Measurements from ENCODE around the gene FABP7. TPM values are rescaled to one million over a fixed set of nuclear protein-coding genes. Genes with fewer than 3 reads are reported as not detected.
A peak's percentile ranks its signal among the peaks of the same experiment; 100 is the strongest.

Gene FABP7
- total and polyA plus RNA-seq, 2 donors from 2014 or later: not detected

DNA sequence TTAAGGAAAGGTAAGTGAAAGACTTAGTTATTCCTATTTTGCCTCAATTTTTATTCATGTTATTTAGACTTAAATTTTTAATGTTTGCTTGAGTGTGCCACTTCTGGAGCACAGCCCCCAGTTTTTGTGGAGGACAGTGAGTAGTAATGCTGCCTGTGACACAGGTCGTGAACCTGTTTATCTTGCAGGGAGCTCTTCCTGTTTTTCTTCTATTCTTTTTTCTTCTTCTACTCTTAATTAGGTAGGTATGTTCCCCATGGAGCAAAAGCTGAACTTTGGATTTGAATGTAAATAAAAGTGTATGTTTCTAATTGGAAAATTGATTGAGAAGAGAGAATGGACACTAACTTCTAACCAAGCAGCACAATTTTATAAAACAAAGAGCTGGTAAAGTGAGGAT lies 21.9 kb downstream of the FABP7 start:
- FAIRE-seq: no peak

DNA sequence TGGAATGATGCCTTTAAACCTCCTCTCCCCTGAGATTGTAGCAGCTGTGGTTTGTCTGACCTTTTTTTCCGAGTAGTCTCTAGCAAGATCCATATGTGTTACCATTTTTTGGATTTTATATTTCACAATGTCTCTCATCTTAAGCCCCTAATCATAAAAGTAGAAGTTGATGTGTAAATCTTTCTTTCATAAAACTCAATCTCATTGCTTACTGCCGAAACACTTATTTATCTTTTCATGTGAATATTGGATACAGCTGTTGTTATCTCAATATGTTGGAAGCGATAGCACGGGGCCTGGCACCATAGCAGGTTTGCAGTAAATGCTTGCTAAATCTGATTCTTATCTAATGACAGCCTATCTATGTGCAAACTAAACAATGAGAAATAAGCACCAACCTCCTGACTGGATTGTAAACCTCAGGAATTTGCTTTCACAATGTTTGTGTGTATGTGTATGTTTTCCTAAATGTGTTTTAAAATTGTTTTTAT lies 23.7 kb downstream of the FABP7 start:
- H3K9me3 ChIP-seq (ENCODE audit: control insufficient read depth in 2 of 3, insufficient read depth in 1 of 3, low read length in 3 of 3): no peaks in the 10 kb centered on the region
- H3K36me3 ChIP-seq (ENCODE audit: control insufficient read depth in 2 of 3, insufficient read depth in 3 of 3, low read length in 3 of 3): no peaks in the 10 kb centered on the region
- peak in 1 of 5 donors; percentile 34 for DNase-seq
- H3K27me3 ChIP-seq (ENCODE audit: control insufficient read depth, insufficient read depth, low read length): no peaks in the 10 kb centered on the region
- intact Hi-C loops (cut with DNase I): no loop called here
- H3K4me1 ChIP-seq (ENCODE audit: control insufficient read depth in 2 of 3, insufficient read depth in 2 of 3, low read depth in 1 of 3, low read length in 3 of 3): peaks cover 0 to 10% (median 0%) of the 10 kb centered on the region in 3 donors
- no peak overlapping the region for H3K9ac ChIP-seq (ENCODE audit: low read length in 3 of 3)
- no peak overlapping the region for H3K4me3 ChIP-seq (ENCODE audit: low read length in 3 of 3)
- no peak overlapping the region for H3K27ac ChIP-seq (ENCODE audit: low read depth in 2 of 2, low read length in 2 of 2)
- no peak for FAIRE-seq
- TF ChIP-seq, protein P1, sequence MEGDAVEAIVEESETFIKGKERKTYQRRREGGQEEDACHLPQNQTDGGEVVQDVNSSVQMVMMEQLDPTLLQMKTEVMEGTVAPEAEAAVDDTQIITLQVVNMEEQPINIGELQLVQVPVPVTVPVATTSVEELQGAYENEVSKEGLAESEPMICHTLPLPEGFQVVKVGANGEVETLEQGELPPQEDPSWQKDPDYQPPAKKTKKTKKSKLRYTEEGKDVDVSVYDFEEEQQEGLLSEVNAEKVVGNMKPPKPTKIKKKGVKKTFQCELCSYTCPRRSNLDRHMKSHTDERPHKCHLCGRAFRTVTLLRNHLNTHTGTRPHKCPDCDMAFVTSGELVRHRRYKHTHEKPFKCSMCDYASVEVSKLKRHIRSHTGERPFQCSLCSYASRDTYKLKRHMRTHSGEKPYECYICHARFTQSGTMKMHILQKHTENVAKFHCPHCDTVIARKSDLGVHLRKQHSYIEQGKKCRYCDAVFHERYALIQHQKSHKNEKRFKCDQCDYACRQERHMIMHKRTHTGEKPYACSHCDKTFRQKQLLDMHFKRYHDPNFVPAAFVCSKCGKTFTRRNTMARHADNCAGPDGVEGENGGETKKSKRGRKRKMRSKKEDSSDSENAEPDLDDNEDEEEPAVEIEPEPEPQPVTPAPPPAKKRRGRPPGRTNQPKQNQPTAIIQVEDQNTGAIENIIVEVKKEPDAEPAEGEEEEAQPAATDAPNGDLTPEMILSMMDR (IDR thresholded peaks at IDR 0.05; ENCODE audit: borderline replicate concordance, extremely low read depth, insufficient read depth): no peak

More for the DNA sequence above, 21.9 kb downstream of the FABP7 start:
- TF ChIP-seq, protein P1 (IDR thresholded peaks at IDR 0.05; ENCODE audit: borderline replicate concordance, extremely low read depth, insufficient read depth): no peak
- intact Hi-C loops (cut with DNase I): no loop called here
- H3K9me3 ChIP-seq (ENCODE audit: control insufficient read depth in 2 of 3, insufficient read depth in 1 of 3, low read length in 3 of 3): no peaks in the 10 kb centered on the region
- H3K36me3 ChIP-seq (ENCODE audit: control insufficient read depth in 2 of 3, insufficient read depth in 3 of 3, low read length in 3 of 3): no peaks in the 10 kb centered on the region
- no peak overlapping the region for H3K4me3 ChIP-seq (ENCODE audit: low read length in 3 of 3)
- peaks cover 0 to 12% (median 4%) of the 10 kb centered on the region in 3 donors for H3K4me1 ChIP-seq (ENCODE audit: control insufficient read depth in 2 of 3, insufficient read depth in 2 of 3, low read depth in 1 of 3, low read length in 3 of 3)
- no peak overlapping the region for H3K27ac ChIP-seq (ENCODE audit: low read depth in 2 of 2, low read length in 2 of 2)
- no peaks in the 10 kb centered on the region for H3K27me3 ChIP-seq (ENCODE audit: control insufficient read depth, insufficient read depth, low read length)
- DNase-seq: no peak
- H3K9ac ChIP-seq (ENCODE audit: low read length in 3 of 3): no peak overlapping the region

DNA sequence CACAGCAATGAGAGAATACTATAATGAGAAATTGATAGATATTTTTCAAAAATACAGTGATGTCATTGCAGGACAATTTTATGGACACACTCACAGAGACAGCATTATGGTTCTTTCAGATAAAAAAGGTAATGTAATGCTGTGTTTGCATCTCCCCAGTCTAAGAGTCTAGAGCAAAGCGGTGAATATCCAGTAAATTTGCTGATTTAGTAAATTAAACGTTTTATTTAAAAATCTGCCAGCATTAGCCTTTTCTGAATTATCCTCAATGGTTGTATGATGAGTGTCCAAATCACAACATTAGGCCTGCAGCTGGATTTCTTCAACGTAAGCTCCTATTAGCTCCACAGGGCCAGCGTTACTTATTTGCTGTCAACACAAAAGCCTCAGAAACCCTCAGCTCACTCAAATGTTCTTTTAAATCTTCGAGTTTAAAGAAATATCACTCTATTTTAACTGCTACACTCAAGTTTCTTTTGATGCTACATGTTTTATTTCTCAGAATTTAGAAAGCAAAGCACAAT lies 25.5 kb downstream of the FABP7 start:
- intact Hi-C loops (cut with DNase I): no loop called here
- DNase-seq (peak in 2 of 5 donors; percentile 34 to 79), FAIRE-seq (no peak)
- Histone ChIP-seq H3K9me3 (ENCODE audit: control insufficient read depth in 2 of 3, insufficient read depth in 1 of 3, low read length in 3 of 3) (no peaks in the 10 kb centered on the region), H3K27me3 (ENCODE audit: control insufficient read depth, insufficient read depth, low read length) (no peaks in the 10 kb centered on the region), H3K36me3 (ENCODE audit: control insufficient read depth in 2 of 3, insufficient read depth in 3 of 3, low read length in 3 of 3) (no peaks in the 10 kb centered on the region), H3K4me3 (ENCODE audit: low read length in 3 of 3) (no peak overlapping the region), H3K4me1 (ENCODE audit: control insufficient read depth in 2 of 3, insufficient read depth in 2 of 3, low read depth in 1 of 3, low read length in 3 of 3) (no peaks in the 10 kb centered on the region), H3K9ac (ENCODE audit: low read length in 3 of 3) (no peak overlapping the region), H3K27ac (ENCODE audit: low read depth in 2 of 2, low read length in 2 of 2) (no peak overlapping the region)
- TF ChIP-seq, protein P1 (IDR thresholded peaks at IDR 0.05; ENCODE audit: borderline replicate concordance, extremely low read depth, insufficient read depth): no peak

DNA sequence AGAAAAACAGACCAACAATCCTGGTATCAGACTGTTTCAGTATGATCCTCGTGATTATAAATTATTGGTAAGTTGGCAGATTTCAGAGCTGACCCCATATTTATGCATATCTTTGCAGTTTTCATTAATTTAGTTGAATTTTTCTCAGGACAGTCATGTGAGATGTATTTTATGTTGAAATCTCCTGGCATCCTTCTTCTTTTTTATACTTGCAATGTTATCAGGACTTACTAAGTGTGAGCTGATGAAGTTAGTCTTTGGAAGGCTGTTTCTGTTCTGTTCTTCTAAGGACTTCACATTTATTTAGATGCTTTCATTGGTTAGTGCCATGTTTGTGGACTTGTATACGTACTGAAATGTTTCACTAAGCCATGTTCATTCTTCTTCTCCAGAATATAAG lies 26.8 kb downstream of the FABP7 start:
- intact Hi-C loops (cut with DNase I): no loop called here
- Histone ChIP-seq H3K27me3 (ENCODE audit: control insufficient read depth, insufficient read depth, low read length) (no peaks in the 10 kb centered on the region), H3K36me3 (ENCODE audit: control insufficient read depth in 2 of 3, insufficient read depth in 3 of 3, low read length in 3 of 3) (no peaks in the 10 kb centered on the region), H3K27ac (ENCODE audit: low read depth in 2 of 2, low read length in 2 of 2) (no peak overlapping the region), H3K4me3 (ENCODE audit: low read length in 3 of 3) (no peak overlapping the region), H3K4me1 (ENCODE audit: control insufficient read depth in 2 of 3, insufficient read depth in 2 of 3, low read depth in 1 of 3, low read length in 3 of 3) (no peaks in the 10 kb centered on the region), H3K9ac (ENCODE audit: low read length in 3 of 3) (no peak overlapping the region), H3K9me3 (ENCODE audit: control insufficient read depth in 2 of 3, insufficient read depth in 1 of 3, low read length in 3 of 3) (no peaks in the 10 kb centered on the region)
- DNase-seq (no peak), FAIRE-seq (no peak)
- TF ChIP-seq, protein P1 (IDR thresholded peaks at IDR 0.05; ENCODE audit: borderline replicate concordance, extremely low read depth, insufficient read depth): no peak

Data from kidney (tissue), 14 donors.